ENCODE data around the gene YJEFN3.

DNA sequence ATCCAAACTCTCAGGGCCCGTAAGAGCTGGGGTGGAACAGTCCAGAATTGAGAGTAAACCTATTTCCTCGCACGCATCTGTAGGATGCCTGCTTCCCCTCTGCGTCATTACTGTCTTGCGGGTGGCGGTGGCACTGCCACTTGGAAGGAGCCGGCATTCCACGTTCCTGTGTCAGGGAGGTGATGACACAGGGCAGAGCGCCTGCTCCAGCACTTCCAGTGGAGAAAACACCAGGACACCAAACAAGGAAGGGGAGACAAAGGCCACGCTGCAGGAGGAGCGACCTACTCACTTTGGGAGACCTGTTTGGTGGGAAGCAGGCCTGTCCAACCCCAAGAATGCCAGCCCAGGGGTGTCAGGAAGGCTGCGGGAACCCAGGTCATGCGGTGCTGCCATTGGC, 52.7 kb downstream of the YJEFN3 start:
- TF ChIP-seq, protein P1, sequence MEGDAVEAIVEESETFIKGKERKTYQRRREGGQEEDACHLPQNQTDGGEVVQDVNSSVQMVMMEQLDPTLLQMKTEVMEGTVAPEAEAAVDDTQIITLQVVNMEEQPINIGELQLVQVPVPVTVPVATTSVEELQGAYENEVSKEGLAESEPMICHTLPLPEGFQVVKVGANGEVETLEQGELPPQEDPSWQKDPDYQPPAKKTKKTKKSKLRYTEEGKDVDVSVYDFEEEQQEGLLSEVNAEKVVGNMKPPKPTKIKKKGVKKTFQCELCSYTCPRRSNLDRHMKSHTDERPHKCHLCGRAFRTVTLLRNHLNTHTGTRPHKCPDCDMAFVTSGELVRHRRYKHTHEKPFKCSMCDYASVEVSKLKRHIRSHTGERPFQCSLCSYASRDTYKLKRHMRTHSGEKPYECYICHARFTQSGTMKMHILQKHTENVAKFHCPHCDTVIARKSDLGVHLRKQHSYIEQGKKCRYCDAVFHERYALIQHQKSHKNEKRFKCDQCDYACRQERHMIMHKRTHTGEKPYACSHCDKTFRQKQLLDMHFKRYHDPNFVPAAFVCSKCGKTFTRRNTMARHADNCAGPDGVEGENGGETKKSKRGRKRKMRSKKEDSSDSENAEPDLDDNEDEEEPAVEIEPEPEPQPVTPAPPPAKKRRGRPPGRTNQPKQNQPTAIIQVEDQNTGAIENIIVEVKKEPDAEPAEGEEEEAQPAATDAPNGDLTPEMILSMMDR (IDR thresholded peaks at IDR 0.05; ENCODE audit: control extremely low read depth in 1 of 3, insufficient read depth in 1 of 3, low read depth in 1 of 3, low read length in 3 of 3) = no peak
- no peak for TF ChIP-seq EZH2 (IDR thresholded peaks at IDR 0.05; ENCODE audit: low read depth, low read length, severe bottlenecking)
- no peak for TF ChIP-seq TAF1 (IDR thresholded peaks at IDR 0.05; ENCODE audit: low read depth, low read length)
- TF ChIP-seq POLR2AphosphoS5 (IDR thresholded peaks at IDR 0.05; ENCODE audit: low read depth, low read length) = no peak
- no peak for TF ChIP-seq SIN3A (conservative IDR thresholded peaks at IDR 0.05 in 1 of 2, IDR thresholded peaks at IDR 0.05 in 1 of 2; ENCODE audit: low read depth in 1 of 2, low read length in 2 of 2)
- TF ChIP-seq POLR2A (IDR thresholded peaks at IDR 0.05; ENCODE audit: control extremely low read depth in 1 of 2, low read depth in 2 of 2, low read length in 2 of 2) = no peak
- TF ChIP-seq EP300 (IDR thresholded peaks at IDR 0.05; ENCODE audit: borderline replicate concordance in 1 of 2, low read depth in 2 of 2, low read length in 2 of 2) = no peak

Measured in H1 (cell line).